Astrocyte of the spinal cord (primary cell): ENCODE results near the gene SEC14L5.
"Not testable (repeated sequence)": the region's sequence is repeated elsewhere in the genome, so short reads cannot be mapped to it uniquely, and the experiment has no call there.

Source experiments
- DNase-seq: peaks from one replicate; pipeline ENCODE4 v3.0.0; 2011; ENCODE audit warnings: low read depth, low spot score
- H3K4me3 ChIP-seq: 2 replicates; pipeline ENCODE4 v1.5.1; 2011; ENCODE audit warnings: low read depth, mild to moderate bottlenecking, low read length, moderate library complexity
- CTCF ChIP-seq: IDR thresholded peaks from 2 replicates; pipeline ENCODE4 v1.5.1; 2012; ENCODE audit warnings: low read depth, mild to moderate bottlenecking, low read length, inconsistent platforms
- in situ Hi-C: cut with HindIII; loops from 2 replicates; pipeline ENCODE4 v1.10.0; 2017; ENCODE audit warnings: low sequenced_read_pairs

SEC14L5 gene

GRCh38 chr16:5036228-5037156 is 78.4 kb downstream of the SEC14L5 start:
- no peak overlapping the region for H3K4me3 ChIP-seq
- in situ Hi-C loops = no loop called here
- DNase-seq = no peak
- no peak for TF ChIP-seq CTCF

GRCh38 chr16:5040451-5040850 is 82.3 kb downstream of the SEC14L5 start:
- DNase-seq = no peak
- in situ Hi-C loops = no loop called here
- no peak for TF ChIP-seq CTCF
- no peak overlapping the region for H3K4me3 ChIP-seq

DNA sequence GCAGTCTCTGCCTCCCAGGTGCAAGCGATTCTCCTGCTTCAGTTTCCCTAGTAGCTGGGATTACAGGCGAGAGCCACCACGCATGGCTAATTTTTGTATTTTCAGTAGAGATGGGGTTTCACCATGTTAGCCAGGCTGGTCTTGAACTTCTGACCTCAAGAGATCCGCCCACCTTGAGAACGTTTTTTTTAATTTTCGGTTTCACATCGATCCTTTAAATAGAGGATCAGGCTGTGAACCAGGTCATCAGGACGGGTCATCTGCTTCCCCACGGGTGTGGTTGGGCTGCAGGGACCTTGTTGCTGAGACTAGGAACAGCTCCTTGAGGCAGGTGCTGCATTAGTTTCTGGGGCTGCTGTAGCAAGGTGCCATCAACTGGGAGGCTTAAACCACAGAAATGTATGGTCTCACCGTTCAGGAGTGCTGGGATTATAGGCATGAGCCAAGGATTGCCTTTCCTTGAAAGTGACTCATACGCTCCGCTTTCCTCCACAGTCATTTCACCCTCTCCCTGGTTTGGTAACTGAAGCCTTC is 83.5 kb downstream of the SEC14L5 start:
- TF ChIP-seq CTCF = no peak
- in situ Hi-C loops = no loop called here
- peak; percentile 64 for DNase-seq

GRCh38 chr16:5042574-5043171 is 84.5 kb downstream of the SEC14L5 start:
- in situ Hi-C loops = no loop called here
- peak; percentile 5 for TF ChIP-seq CTCF
- DNase-seq = peak; percentile 8

More for the DNA sequence above, 83.5 kb downstream of the SEC14L5 start:
- H3K4me3 ChIP-seq = no peak overlapping the region

DNA sequence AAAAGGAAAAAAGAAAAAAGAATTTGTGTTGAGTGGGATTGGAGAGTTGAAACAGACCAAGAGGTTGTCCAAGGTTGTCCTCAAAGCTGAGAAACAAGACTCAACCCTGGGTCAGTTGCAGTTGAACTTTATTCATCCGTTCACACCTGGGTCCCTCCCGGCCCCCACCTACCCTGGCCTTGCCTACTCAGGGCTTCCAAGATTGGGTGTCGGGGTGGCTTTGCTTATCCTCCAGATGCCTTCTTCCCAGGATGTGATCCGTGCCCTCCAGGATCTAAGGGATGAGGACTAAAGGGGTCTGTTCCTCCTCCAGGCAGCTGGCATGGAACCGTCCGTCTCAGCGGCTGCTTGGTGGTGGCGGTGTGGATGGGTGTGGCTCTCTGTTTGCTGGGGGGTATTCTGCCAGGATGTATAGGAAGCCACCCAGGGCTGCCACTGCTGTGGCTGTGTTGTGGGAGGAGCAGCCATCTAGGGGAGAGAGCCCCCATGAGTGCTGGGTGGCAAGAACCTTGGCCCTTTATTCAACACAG is 85.9 kb downstream of the SEC14L5 start:
- in situ Hi-C loops = no loop called here
- no peak for TF ChIP-seq CTCF
- DNase-seq = no peak
- no peak overlapping the region for H3K4me3 ChIP-seq

More at GRCh38 chr16:5042574-5043171, 84.5 kb downstream of the SEC14L5 start:
- H3K4me3 ChIP-seq = no peak overlapping the region

DNA sequence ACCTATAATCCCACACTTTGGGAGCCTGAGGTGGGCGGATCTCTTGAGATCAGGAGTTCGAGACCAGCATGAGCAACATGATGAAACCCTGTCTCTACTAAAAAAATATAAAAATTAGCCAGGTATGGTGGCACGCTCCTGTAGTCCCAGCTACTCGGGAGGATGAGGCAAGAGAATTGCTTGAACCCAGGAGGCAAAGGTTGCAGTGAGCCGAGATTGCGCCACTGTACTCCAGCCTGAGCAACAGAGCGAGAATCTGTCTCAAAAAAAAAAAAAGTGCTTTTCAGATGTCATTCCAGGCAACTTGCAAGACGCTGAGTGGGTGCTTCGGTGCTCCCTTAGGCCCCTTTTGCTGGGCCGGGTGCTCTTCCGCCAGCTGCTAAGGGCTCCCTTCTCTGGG is 86.5 kb downstream of the SEC14L5 start:
- in situ Hi-C loops, DNase-seq, H3K4me3 ChIP-seq: not testable (repeated sequence)
